Mesenteric fat pad (tissue), 1 donor: ENCODE data around the gene SH3D19. TPM values are rescaled to one million over a fixed set of nuclear protein-coding genes. Genes with fewer than 3 reads are reported as not detected.

Experiments used
- DNase-seq: peaks from one replicate; pipeline ENCODE4 v3.0.0-alpha.2; 2020; ENCODE audit warnings: low spot score
- long read RNA-seq: library from polyadenylated mRNA; unstranded; transcript quantifications from one replicate; pipeline ENCODE4 v2.0.0, GENCODE V29; 2020
- total RNA-seq: library from RNA; stranded (reverse); fragmentation: NEBNext Ultra II Directional; extraction: Animal tissue kit (Norgen Biotek cat#: 25700); gene quantifications from one replicate; pipeline ENCODE4 v1.2.1, GENCODE V29; 2021
- donor health status: DM: yes; HTN: yes; CAD: no.

The SH3D19 gene
- total RNA-seq = 162 TPM
- long read RNA-seq, full-length matches to known transcripts = 2 of 81 reads
- long read RNA-seq, partial matches to known transcripts = 26 of 81 reads
- long read RNA-seq, other reads (novel, unspliced or antisense) = 53 of 81 reads

DNA sequence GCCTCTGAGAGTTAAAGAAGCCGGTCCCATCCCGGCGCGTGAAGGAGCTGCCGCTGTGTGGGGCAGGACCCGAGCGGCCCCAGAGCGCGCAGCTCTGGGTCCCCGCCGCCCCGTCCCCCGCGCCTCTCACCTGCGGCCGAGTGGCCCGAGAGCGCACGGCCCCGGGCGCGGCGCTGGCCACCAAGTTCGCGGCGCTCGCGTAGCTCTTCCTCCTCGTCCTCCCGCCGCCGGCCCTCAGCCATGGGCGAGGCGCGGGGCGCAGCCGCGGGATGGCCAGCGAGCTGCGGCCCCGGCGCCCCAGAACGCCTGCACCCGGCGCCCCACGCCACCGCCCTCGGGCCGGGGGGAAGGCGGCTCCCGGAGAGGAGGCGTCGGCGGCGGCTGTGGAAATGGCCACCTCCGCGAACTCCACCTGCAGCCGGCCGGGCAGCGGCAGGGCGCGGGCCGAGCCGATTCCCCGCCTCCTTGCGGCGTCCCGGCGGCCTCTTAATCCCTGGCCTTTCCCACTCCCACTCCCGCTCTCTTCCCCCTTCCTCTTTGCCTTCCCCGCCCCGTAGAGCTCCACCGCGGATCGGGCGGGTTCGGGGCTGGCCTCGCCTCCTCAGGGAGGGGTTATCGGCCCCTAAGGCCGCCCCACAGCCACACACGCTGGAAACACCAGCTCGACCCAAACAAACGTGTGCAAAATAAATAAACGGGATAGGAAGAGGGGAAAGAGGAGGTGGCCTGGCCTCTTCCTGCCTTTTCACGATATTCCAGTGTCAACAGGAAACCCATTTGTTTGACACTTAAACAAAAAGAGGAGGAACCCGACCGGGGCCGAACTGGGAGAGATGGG, at the start of gene SH3D19:
Gene SH3D19, minus strand, starts transcription at position 495 of the 838 bp plus-strand sequence. Its CDS starts 253 bp downstream, at position 242.
- no peak for DNase-seq

- no peak for DNase-seq
Observed at GRCh38 chr4:151362404-151363164, 37.2 kb upstream of the SH3D19 start.

GRCh38 chr4:151361966-151362365, 36.6 kb upstream of the SH3D19 start:
- no peak for DNase-seq

DNA sequence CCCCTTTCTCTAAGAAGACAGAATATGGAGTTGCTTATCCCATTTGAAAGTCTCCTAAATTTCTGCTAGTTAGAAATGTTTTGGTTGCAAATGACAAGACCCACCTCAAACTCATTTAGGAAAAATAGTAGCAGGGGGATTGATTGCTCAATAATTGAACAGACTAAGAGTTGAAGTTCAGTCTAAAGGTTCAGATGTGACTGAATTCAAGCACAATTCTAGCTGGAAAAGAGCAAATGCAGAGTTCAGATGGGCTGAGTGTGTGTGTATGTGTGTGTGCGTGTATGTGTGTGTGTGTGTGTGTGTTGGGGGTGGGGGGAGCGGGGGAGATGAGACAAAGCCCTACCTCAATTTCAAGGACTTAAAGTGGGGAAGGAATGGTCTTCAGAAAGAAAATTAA, 35.7 kb upstream of the SH3D19 start:
- DNase-seq = no peak

GRCh38 chr4:151359576-151359975, 34.2 kb upstream of the SH3D19 start:
- no peak for DNase-seq

DNA sequence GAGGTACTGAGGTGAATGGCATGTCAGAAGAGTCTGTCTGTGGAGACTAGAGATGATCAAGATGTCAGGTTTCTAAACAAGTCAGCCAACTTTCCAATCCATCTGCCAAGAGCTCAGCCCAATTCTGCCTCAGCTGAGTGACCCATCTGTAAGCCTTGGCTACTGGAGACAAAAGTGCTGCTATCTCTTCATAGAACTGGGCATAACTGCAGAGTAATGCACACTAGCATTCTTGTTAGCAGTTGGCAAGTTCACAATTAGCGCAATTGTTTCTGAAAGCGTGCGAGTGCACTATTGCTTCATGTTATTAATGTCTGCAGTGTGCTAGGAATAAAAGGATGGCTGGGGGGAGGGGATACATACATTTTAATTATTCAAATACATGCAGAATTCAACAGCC, 32.9 kb upstream of the SH3D19 start:
- no peak for DNase-seq

DNA sequence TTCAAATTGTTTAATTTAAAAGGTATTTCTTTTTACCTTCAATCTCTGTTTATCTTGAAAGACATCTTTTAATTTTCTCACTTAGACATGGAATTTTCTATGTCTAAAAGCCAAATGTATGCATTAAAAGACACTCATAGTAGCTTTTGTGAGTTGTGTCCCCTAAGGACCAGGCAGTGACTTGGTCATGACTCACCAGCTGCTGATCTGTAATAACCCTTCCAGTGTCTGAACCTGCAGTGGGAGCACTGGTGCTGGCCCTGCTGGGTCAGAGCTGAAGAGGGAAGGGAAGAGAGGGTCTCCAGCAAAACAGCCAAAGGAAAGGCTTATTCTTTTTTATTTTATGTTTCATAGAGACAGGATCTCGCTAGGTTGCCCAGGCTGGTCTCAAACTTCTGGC, 31.1 kb upstream of the SH3D19 start:
- no peak for DNase-seq

DNA sequence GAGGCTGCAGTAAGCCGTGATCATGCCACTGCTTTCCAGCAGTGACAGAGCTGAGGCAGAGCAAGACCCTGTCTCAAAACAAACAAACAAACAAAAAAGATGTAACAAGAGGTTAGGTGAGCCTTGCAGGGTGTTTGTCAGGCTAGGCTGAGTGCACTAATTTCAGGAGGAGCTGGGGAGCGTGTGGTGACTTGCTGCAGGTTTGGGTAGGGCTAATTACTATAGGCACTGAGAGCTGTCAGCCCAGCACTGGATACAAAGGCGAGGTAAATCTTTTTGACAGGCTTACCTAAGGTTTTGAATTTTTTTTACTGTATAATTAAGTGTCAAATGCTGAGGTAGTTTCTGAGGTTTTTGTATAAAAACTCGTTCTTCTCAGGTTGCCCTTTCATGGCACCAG, 29.8 kb upstream of the SH3D19 start:
- DNase-seq = no peak

DNA sequence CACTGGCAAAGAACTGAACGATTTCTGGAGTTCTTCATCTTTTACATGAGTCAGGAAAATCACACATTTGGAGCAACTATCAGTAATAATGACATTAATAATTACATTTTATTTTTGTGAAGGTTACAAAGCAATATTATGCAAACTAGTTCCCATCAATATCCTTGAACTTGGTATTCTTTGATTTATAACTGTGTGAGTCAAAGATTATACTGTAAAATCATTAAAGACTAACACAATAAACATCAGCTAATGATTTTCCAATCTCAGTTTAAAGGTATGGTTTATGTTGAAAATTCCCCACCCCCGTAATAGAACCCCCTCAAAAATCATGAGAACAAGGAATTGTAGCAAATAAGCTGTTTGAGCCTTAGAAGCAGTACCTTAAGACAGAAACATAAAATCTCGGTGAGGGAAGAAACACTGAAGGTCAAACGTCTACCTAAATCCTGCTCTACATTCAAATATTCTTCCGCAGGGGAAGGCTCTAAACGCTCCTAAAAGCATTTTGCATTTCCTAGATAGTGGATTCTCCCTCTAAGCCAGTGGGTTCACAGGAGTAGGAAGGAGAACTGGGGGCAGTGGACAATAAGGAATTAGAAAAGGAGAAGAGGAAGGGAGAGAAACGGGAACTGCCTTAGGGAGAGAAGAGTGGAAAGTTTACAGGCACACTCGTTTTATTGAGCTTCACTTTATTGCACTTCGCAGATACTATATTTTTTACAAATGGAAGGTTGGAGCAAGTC, 22.3 kb upstream of the SH3D19 start:
- no peak for DNase-seq

- DNase-seq = no peak
Observed at GRCh38 chr4:151344948-151345347, 19.5 kb upstream of the SH3D19 start.

DNA sequence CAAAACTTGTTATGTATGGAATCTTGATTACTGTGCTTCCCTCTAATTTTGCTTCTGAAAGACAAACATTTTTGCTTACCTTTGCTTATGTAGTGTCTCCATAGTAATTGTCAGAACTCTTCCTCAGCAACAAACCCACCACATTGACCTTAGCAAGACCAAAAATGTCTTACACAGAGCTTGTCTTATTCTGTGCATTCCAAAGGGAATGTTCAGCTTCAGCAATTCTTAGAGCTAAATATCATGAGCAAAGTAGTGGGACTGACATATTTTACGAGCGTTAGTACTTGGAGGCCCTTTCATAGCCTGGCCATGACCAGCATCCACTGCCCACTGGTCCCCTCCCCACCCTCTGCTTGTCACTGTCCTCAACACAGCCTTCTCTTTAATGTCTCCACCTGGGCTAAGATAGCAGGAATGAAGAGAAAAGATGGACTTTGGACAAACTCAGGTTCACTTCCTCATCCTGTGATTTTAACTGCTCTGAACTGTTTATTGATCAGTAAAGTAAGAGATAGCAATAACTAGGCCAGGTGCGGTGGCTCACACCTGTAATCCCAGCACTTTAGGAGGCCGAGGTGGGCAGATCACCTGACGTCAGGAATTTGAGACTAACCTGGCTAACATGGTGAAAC, 15.5 kb upstream of the SH3D19 start:
- no peak for DNase-seq

DNA sequence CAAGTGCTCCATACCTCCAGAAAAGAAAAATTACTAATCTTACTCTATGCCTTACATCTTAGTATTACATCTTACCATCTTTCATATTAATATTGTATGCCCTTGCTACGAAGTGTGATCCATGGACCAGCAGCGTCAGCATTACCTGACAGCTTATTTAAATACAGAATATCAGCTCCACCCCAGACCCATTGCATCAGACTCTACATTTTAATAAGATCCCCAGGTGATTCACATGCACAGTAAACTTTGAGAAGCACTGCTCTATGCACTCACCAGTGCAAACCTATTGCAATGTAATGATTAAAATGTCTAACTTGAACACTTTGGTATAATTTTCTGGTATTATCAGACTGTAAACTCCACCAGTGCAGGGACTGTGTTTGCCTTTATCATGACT, 14.1 kb upstream of the SH3D19 start:
- no peak for DNase-seq

GRCh38 chr4:151331276-151332042, 6.1 kb upstream of the SH3D19 start:
- DNase-seq = no peak

- DNase-seq = no peak
Observed at GRCh38 chr4:151329217-151330007, 4.0 kb upstream of the SH3D19 start.

DNA sequence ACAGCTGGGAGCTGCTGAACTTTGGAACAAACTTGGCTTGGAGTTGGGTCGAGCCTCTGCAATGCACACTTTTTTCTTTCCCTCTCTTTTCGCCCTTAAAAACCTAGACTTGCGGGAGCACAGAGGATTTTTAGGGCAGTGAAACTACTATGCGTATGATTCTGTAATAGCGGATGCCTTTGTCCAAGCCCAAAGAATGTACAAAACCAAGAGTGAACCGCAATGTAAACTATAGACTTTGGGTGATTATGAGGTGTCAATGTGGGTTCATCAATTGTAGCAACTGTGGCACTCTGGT, 493 bp upstream of the SH3D19 start:
- no peak for DNase-seq

DNA sequence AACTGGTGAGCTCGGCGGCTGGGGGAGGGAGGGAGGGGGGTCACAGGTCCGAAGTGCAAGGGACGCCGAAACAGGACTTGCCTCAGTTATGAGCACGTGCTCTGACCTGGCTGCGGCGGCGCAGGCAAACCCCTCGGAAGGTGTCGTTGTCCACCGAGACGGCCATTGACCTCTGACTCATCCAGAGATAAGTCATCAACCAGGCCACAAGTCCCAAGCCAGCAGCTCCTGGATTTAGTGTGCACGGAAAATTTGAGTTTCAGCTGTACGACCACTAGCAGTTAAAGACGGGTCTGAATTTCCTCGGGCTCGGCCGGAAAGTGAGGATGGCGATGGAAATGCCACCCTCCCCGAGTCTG, 674 bp downstream of the SH3D19 start:
- no peak for DNase-seq

GRCh38 chr4:151324124-151324751, 1.2 kb downstream of the SH3D19 start:
- DNase-seq = no peak

GRCh38 chr4:151323667-151324066, 1.7 kb downstream of the SH3D19 start:
- DNase-seq = no peak

- DNase-seq = no peak
Observed at GRCh38 chr4:151322570-151322969, 2.8 kb downstream of the SH3D19 start.
